A549 (cell line): ENCODE measurements around the gene AQP2.

ENCODE experiments used
- CEBPB ChIP-seq, 2 experiments: fragments of >200 bp in 1 of 2; sonication (Bioruptor Twin) in 1 of 2; formaldehyde crosslinking in 1 of 2; IDR thresholded peaks; 2 replicates each; pipeline ENCODE4 v1.6.1; 2012 to 2016
- CTCF ChIP-seq: fragments of >200 bp; sonication (Bioruptor Twin); formaldehyde crosslinking; IDR thresholded peaks from 3 replicates; pipeline ENCODE4 v1.5.1; 2016
- E2F6 ChIP-seq: IDR thresholded peaks from 2 replicates; pipeline ENCODE4 v1.6.1; 2012; ENCODE audit warnings: low read depth, borderline replicate concordance
- EP300 ChIP-seq, 2 experiments: fragments of >200 bp; sonication (Bioruptor Twin); formaldehyde crosslinking; IDR thresholded peaks; 2 replicates in 1 of 2; 3 replicates in 1 of 2; pipeline ENCODE4 v1.6.1; 2016 to 2017
- HES2 ChIP-seq: fragments of >200 bp; sonication (Bioruptor Twin); formaldehyde crosslinking; IDR thresholded peaks from 2 replicates; pipeline ENCODE4 v1.6.1; 2016
- MAFK ChIP-seq: fragments of 450-650 bp; IDR thresholded peaks from 2 replicates; pipeline ENCODE4 v1.6.1; 2014; ENCODE audit not compliant: partially characterized antibody
- MAX ChIP-seq: IDR thresholded peaks from 2 replicates; pipeline ENCODE4 v1.6.1; 2012
- MYC ChIP-seq: IDR thresholded peaks from 2 replicates; pipeline ENCODE4 v1.6.1; 2012; ENCODE audit warnings: mild to moderate bottlenecking, inconsistent platforms, low read length, improper control_type of control experiment, borderline replicate concordance
- NPAS2 ChIP-seq: fragments of 250-450 bp; sonication (Bioruptor Pico); IDR thresholded peaks from 2 replicates; pipeline ENCODE4 v1.8.0; 2022; ENCODE audit warnings: mild to moderate bottlenecking, moderate library complexity, borderline replicate concordance
- POLR2A ChIP-seq: IDR thresholded peaks from 2 replicates; pipeline ENCODE4 v1.6.1; 2012; ENCODE audit warnings: mild to moderate bottlenecking, low read length
- RAD21 ChIP-seq, 2 experiments: fragments of >200 bp in 1 of 2; sonication (Bioruptor Twin) in 1 of 2; formaldehyde crosslinking in 1 of 2; IDR thresholded peaks in 1 of 2; conservative IDR thresholded peaks in 1 of 2; 2 replicates in 1 of 2; 3 replicates in 1 of 2; pipeline ENCODE4 v1.6.1; 2012 to 2018; ENCODE audit warnings: inconsistent platforms in 1 of 2
- RFX5 ChIP-seq: fragments of 450-650 bp; IDR thresholded peaks from 2 replicates; pipeline ENCODE4 v1.7.1; 2014; ENCODE audit warnings: antibody characterized with exemption, mild to moderate bottlenecking, moderate library complexity
- RNF2 ChIP-seq: fragments of 200-600 bp; sonication (generic); IDR thresholded peaks from 2 replicates; pipeline ENCODE4 v1.6.1; 2016; ENCODE audit warnings: low read depth, mild to moderate bottlenecking, antibody characterized with exemption, moderate library complexity, borderline replicate concordance
- SREBF2 ChIP-seq: fragments of 450-650 bp; IDR thresholded peaks from 2 replicates; pipeline ENCODE4 v1.6.1; 2014; ENCODE audit warnings: mild to moderate bottlenecking, moderate library complexity

GRCh38 chr12:49951411-49952240 is 1.1 kb downstream of the AQP2 start:
- no peak for TF ChIP-seq CEBPB (IDR thresholded peaks at IDR 0.05)
- TF ChIP-seq RAD21 (conservative IDR thresholded peaks at IDR 0.05 in 1 of 2, IDR thresholded peaks at IDR 0.05 in 1 of 2), result no peak
- no peak for TF ChIP-seq MAX
- TF ChIP-seq E2F6, result no peak
- no peak for TF ChIP-seq CTCF
- no peak for TF ChIP-seq POLR2A
- no peak for TF ChIP-seq RFX5
- TF ChIP-seq MYC, result no peak
- no peak for TF ChIP-seq MAFK
- TF ChIP-seq RNF2, result no peak
- no peak for TF ChIP-seq HES2
- no peak for TF ChIP-seq EP300 (IDR thresholded peaks at IDR 0.05)
- TF ChIP-seq NPAS2 (CRISPR knock-in tag), result no peak
- no peak for TF ChIP-seq SREBF2
